H1 (cell line): ENCODE results near the gene OCIAD1. TPM values are rescaled to one million over a fixed set of nuclear protein-coding genes. Genes with fewer than 3 reads are reported as not detected.
"Not testable (repeated sequence)": the region's sequence is repeated elsewhere in the genome, so short reads cannot be mapped to it uniquely, and the experiment has no call there.

ENCODE experiments used
- CTCF ChIA-PET: fragments of 300-600 bp; sonication (Branson Sonifier 250); formaldehyde crosslinking; loops from one replicate; lab custom pipeline; 2021; ENCODE audit not compliant: partially characterized antibody; lab: Charles Lee
- POLR2A ChIA-PET: fragments of 300-600 bp; sonication (Branson Sonifier 250); formaldehyde crosslinking; loops from one replicate; lab custom pipeline; 2021; ENCODE audit warnings: inconsistent platforms; ENCODE audit not compliant: partially characterized antibody; lab: Charles Lee
- DNase-seq, 2 experiments: peaks; one replicate each; pipeline versions ENCODE4 v3.0.0 to v3.0.0-alpha.2; 2010 to 2022; ENCODE audit warnings: low spot score in 2 of 2, low read depth in 1 of 2, mixed read lengths in 1 of 2
- FAIRE-seq: peaks from 2 replicates; lab custom pipeline; 2011; peaks lifted over from hg19 to GRCh38; lab: Jason Lieb, UNC
- H2AFZ ChIP-seq: 2 replicates; pipeline ENCODE4 v1.8.1; 2012; ENCODE audit warnings: low read length, inconsistent platforms
- H2AK5ac ChIP-seq: 2 replicates; pipeline ENCODE4 v1.6.1; 2013; ENCODE audit warnings: low read depth, low read length
- H2BK120ac ChIP-seq: replicated peaks from 2 replicates; pipeline ENCODE3; 2013; ENCODE audit warnings: low read depth, low read length, inconsistent platforms
- H2BK12ac ChIP-seq: 2 replicates; pipeline ENCODE4 v1.6.1; 2013; ENCODE audit warnings: low read depth, low read length
- H2BK15ac ChIP-seq: 2 replicates; pipeline ENCODE4 v1.6.1; 2013; ENCODE audit warnings: low read length
- H2BK20ac ChIP-seq: 2 replicates; pipeline ENCODE4 v1.6.1; 2013; ENCODE audit warnings: low read length
- H2BK5ac ChIP-seq: 2 replicates; pipeline ENCODE4 v1.6.1; 2013; ENCODE audit warnings: low read depth, low read length
- H3K14ac ChIP-seq: 2 replicates; pipeline ENCODE4 v1.6.1; 2013; ENCODE audit warnings: inconsistent platforms; ENCODE audit not compliant: insufficient read length
- H3K18ac ChIP-seq: 2 replicates; pipeline ENCODE4 v1.6.1; 2013; ENCODE audit warnings: low read length; ENCODE audit errors: extremely low read depth
- H3K23ac ChIP-seq: 2 replicates; pipeline ENCODE4 v1.6.1; 2013; ENCODE audit warnings: inconsistent platforms; ENCODE audit not compliant: insufficient read length
- H3K23me2 ChIP-seq: 2 replicates; pipeline ENCODE4 v1.6.1; 2013; ENCODE audit warnings: low read depth, low read length
- H3K27ac ChIP-seq: 2 replicates; pipeline ENCODE4 v1.6.1; 2011; ENCODE audit warnings: low read depth, low read length, inconsistent platforms
- H3K27me3 ChIP-seq, 4 experiments: replicated peaks in 1 of 4; 1 replicate in 1 of 4; 2 replicates in 3 of 4; pipeline versions ENCODE4 v1.6.1 to v1.8.1; 2011 to 2013; ENCODE audit warnings: low read length in 3 of 4, mild to moderate bottlenecking in 3 of 4, inconsistent platforms in 2 of 4, mixed read lengths in 2 of 4, moderate library complexity in 1 of 4; ENCODE audit not compliant: control insufficient read depth in 3 of 4, insufficient read depth in 3 of 4; ENCODE audit errors: extremely low read depth in 1 of 4
- H3K36me3 ChIP-seq, 4 experiments: 2 replicates each; pipeline versions ENCODE4 v1.6.1 to v1.8.1; 2011 to 2013; ENCODE audit warnings: mild to moderate bottlenecking in 4 of 4, low read length in 3 of 4, moderate library complexity in 2 of 4, control low read depth in 1 of 4, inconsistent platforms in 1 of 4; ENCODE audit not compliant: insufficient read depth in 4 of 4, control insufficient read depth in 2 of 4
- H3K4ac ChIP-seq: replicated peaks from 2 replicates; pipeline ENCODE3; 2013; ENCODE audit warnings: low read length, low read depth, mixed read lengths, inconsistent platforms; ENCODE audit not compliant: insufficient read length
- H3K4me1 ChIP-seq, 4 experiments: replicated peaks in 1 of 4; 1 replicate in 1 of 4; 2 replicates in 3 of 4; pipeline versions ENCODE4 v1.6.1 to v1.8.1; 2011 to 2013; ENCODE audit warnings: low read length in 3 of 4, inconsistent platforms in 2 of 4, mixed read lengths in 1 of 4; ENCODE audit not compliant: insufficient read depth in 4 of 4, control insufficient read depth in 3 of 4
- H3K4me2 ChIP-seq, 2 experiments: 2 replicates each; pipeline versions ENCODE4 v1.6.1 to v1.8.1; 2011 to 2013; ENCODE audit warnings: low read depth in 2 of 2, low read length in 2 of 2, control low read depth in 1 of 2, inconsistent platforms in 1 of 2, mild to moderate bottlenecking in 1 of 2; ENCODE audit not compliant: insufficient read depth in 1 of 2
- H3K4me3 ChIP-seq, 4 experiments: fragments of 200-600, 300-600 bp in 1 of 4; sonication (generic), shearing (Covaris generic), sonication (Bioruptor Twin) in 1 of 4; 2 replicates each; pipeline versions ENCODE4 v1.5.1 to v1.8.1; 2011 to 2016; ENCODE audit warnings: low read length in 4 of 4, low read depth in 3 of 4, control low read depth in 2 of 4, inconsistent platforms in 2 of 4, mild to moderate bottlenecking in 2 of 4, mixed read lengths in 1 of 4, moderate library complexity in 1 of 4; ENCODE audit not compliant: insufficient read depth in 2 of 4; ENCODE audit errors: extremely low read depth in 1 of 4
- H3K56ac ChIP-seq: replicated peaks from 2 replicates; pipeline ENCODE3; 2013; ENCODE audit warnings: low read depth, mild to moderate bottlenecking, mixed read lengths, low read length, inconsistent platforms; ENCODE audit not compliant: insufficient read length
- H3K79me1 ChIP-seq: 2 replicates; pipeline ENCODE4 v1.6.1; 2013; ENCODE audit warnings: low read depth, low read length, control low read depth
- H3K79me2 ChIP-seq, 2 experiments: 2 replicates each; pipeline versions ENCODE4 v1.6.1 to v1.8.1; 2012 to 2013; ENCODE audit warnings: low read length in 2 of 2, mild to moderate bottlenecking in 2 of 2, inconsistent platforms in 1 of 2; ENCODE audit not compliant: insufficient read depth in 2 of 2, control insufficient read depth in 1 of 2
- H3K9ac ChIP-seq, 4 experiments: replicated peaks in 1 of 4; 1 replicate in 1 of 4; 2 replicates in 3 of 4; pipeline versions ENCODE4 v1.6.1 to v1.8.1; 2011 to 2013; ENCODE audit warnings: low read depth in 3 of 4, low read length in 3 of 4, control low read depth in 2 of 4, mild to moderate bottlenecking in 2 of 4, moderate library complexity in 2 of 4, inconsistent platforms in 1 of 4; ENCODE audit errors: extremely low read depth in 1 of 4
- H3K9me3 ChIP-seq, 2 experiments: 2 replicates each; pipeline versions ENCODE4 v1.6.1 to v1.8.1; 2012 to 2013; ENCODE audit warnings: mild to moderate bottlenecking in 2 of 2, moderate library complexity in 2 of 2, control low read depth in 1 of 2, inconsistent platforms in 1 of 2, low read depth in 1 of 2, low read length in 1 of 2, mixed read lengths in 1 of 2; ENCODE audit not compliant: insufficient read depth in 2 of 2
- H4K20me1 ChIP-seq, 2 experiments: replicated peaks in 1 of 2; 2 replicates each; pipeline versions ENCODE3 to v1.8.1; 2011 to 2013; ENCODE audit warnings: inconsistent platforms in 2 of 2, low read length in 2 of 2, mild to moderate bottlenecking in 1 of 2; ENCODE audit not compliant: insufficient read depth in 2 of 2, control insufficient read depth in 1 of 2
- H4K5ac ChIP-seq: 2 replicates; pipeline ENCODE4 v1.6.1; 2013; ENCODE audit warnings: low read length, low read depth, mixed read lengths, inconsistent platforms; ENCODE audit not compliant: insufficient read length
- H4K8ac ChIP-seq: 2 replicates; pipeline ENCODE4 v1.8.0; 2013; ENCODE audit warnings: mild to moderate bottlenecking, moderate library complexity, low read length, inconsistent platforms; ENCODE audit not compliant: insufficient read depth; ENCODE audit errors: extremely low read depth
- H4K91ac ChIP-seq: replicated peaks from 2 replicates; pipeline ENCODE3; 2013; ENCODE audit warnings: low read length, mixed read lengths, inconsistent platforms; ENCODE audit not compliant: insufficient read length
- WGBS, 2 experiments: shearing (Covaris generic) in 1 of 2; methylation state at CpG; one replicate each; pipeline versions ENCODE4 v1.1.6 to v1.1.7; 2013 to 2015; ENCODE audit warnings: low lambda C conversion rate in 2 of 2, mixed read lengths in 2 of 2, inconsistent platforms in 1 of 2, low coverage in 1 of 2, missing lambda C conversion rate in 1 of 2; ENCODE audit not compliant: insufficient replicate concordance in 2 of 2, insufficient coverage in 1 of 2, insufficient read length in 1 of 2; ENCODE audit errors: extremely low coverage in 1 of 2, missing lambda C conversion rate in 1 of 2; 5-methylcytosine and 5-hydroxymethylcytosine counted together
- polyA plus RNA-seq, 7 experiments: library from polyadenylated mRNA; depleted of rRNA in 3 of 7; stranded (reverse) in 5 of 7; unstranded in 2 of 7; fragments of >200 nt in 5 of 7; fragments of 200-250 nt in 2 of 7; gene quantifications; 1 replicate in 5 of 7; 2 replicates in 1 of 7; 4 replicates in 1 of 7; pipeline versions ENCODE4 v1.2.1 to v1.2.3, GENCODE V29; 2011 to 2013; ENCODE audit warnings: missing spikeins in 2 of 7, mixed read lengths in 2 of 7
- total RNA-seq: library from RNA; stranded (reverse); fragmentation: NEBNext Ultra II Directional; extraction: Animal tissue kit (Norgen Biotek cat#: 25700); gene quantifications from 2 replicates; pipeline ENCODE4 v1.2.1, GENCODE V29; 2021

OCIAD1 gene
- total and polyA plus RNA-seq, 2 of the 8 experiments (the other 6 are each of a cell fraction or from before 2014, with no cell fraction given) = 79.9 to 163 TPM

DNA sequence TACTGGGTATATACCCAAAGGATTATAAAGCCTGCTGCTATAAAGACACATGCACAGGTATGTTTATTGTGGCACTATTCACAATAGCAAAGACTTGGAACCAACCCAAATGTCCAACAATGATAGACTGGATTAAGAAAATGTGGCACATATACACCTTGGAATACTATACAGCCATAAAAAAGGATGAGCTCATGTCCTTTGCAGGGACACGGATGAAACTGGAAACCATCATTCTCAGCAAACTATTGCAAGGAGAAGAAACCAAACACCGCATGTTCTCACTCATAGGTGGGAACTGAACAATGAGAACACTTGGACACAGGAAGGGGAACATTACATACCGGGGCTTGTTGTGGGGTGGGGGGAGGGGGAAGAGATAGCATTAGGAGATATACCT is 58.9 kb downstream of the OCIAD1 start:
- H4K8ac ChIP-seq, H2BK120ac ChIP-seq, H2BK15ac ChIP-seq, H3K23ac ChIP-seq, H3K27me3 ChIP-seq, H3K4me3 ChIP-seq, H2BK20ac ChIP-seq, H3K79me2 ChIP-seq, H3K4me1 ChIP-seq, H3K4ac ChIP-seq, FAIRE-seq, POLR2A ChIA-PET, H3K4me2 ChIP-seq, H3K14ac ChIP-seq, H4K91ac ChIP-seq, H3K79me1 ChIP-seq, H3K9me3 ChIP-seq, H3K27ac ChIP-seq, H3K23me2 ChIP-seq, H2AFZ ChIP-seq, H2AK5ac ChIP-seq, H3K18ac ChIP-seq, H3K9ac ChIP-seq, DNase-seq, H4K5ac ChIP-seq, CTCF ChIA-PET, H2BK5ac ChIP-seq, H2BK12ac ChIP-seq, H4K20me1 ChIP-seq, H3K56ac ChIP-seq: not testable (repeated sequence)
- H3K36me3 ChIP-seq = peaks cover 0 to 16% (median 7%) of the 10 kb centered on the region in 4 experiments; a peak in 6 of 8 replicates
- 95% methylated on average over 2 of the region's 3 CpGs; no CpG with 5 or more reads in 1 of the 2 experiments for WGBS, 2 experiments
